ENCODE data around the gene ZNF394. TPM values are rescaled to one million over a fixed set of nuclear protein-coding genes. Genes with fewer than 3 reads are reported as not detected.

Gene ZNF394
- polyA plus RNA-seq, 1 experiment, result 12.5 TPM

DNA sequence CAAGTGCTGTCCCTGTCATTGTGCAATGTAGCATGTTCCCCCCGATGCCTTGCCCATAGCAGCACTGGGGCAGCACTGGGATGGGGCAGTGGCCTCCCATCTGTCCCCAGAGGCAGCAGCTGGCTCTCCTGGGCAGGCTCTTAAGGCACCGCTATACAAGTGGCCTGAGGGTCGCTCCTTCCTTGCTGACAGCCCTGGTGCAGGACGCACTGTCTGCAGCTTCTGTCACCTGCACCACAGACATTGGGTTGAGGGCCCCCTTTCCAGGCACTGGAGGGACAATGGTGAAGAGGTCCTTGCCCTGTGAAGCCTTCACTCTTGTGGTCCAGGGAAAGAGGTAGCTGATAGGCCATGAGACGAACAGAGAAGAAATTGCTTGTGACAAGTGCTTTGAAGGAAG is 50.8 kb downstream of the ZNF394 start:
- peaks cover 50% of the 10 kb centered on the region for H3K36me3 ChIP-seq (ENCODE audit: control insufficient read depth, insufficient read depth, low read length)
- POLR2A ChIA-PET, result no interaction called here
- no peaks in the 10 kb centered on the region for H3K27me3 ChIP-seq (ENCODE audit: control insufficient read depth, insufficient read depth, low read length)
- CTCF ChIA-PET, result interaction anchor here (1.1 kb wide), 1 partner anchor 34 kb away, joined by 3 read pairs; no protein-coding TSS in a partner anchor
- DNase-seq (ENCODE audit: low read depth), result no peak
- H3K4me3 ChIP-seq (ENCODE audit: low read depth, low read length), result no peak overlapping the region
- TF ChIP-seq, protein P1, sequence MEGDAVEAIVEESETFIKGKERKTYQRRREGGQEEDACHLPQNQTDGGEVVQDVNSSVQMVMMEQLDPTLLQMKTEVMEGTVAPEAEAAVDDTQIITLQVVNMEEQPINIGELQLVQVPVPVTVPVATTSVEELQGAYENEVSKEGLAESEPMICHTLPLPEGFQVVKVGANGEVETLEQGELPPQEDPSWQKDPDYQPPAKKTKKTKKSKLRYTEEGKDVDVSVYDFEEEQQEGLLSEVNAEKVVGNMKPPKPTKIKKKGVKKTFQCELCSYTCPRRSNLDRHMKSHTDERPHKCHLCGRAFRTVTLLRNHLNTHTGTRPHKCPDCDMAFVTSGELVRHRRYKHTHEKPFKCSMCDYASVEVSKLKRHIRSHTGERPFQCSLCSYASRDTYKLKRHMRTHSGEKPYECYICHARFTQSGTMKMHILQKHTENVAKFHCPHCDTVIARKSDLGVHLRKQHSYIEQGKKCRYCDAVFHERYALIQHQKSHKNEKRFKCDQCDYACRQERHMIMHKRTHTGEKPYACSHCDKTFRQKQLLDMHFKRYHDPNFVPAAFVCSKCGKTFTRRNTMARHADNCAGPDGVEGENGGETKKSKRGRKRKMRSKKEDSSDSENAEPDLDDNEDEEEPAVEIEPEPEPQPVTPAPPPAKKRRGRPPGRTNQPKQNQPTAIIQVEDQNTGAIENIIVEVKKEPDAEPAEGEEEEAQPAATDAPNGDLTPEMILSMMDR (IDR thresholded peaks at IDR 0.05; ENCODE audit: insufficient read depth, low read depth, low read length), result no peak

DNA sequence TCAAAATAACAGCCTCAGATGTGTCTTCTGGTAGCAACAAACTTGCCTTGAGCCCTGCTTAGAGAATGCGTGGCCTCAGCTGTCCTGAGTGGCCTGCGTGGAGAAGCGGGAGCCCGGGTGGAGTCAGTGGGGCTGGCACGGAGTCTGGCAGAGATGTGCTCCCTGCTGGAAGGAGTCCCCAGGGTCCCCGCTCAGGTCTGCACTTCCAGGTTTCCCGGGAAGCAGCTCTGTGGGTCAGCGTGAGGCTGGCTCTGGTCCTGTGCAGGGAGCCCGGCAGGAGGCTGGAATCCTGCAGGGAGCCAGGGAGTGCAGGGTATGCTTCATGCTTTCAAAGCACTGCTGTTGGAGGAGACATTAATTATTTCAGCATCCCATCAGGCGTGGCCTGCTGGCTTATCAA is 51.2 kb downstream of the ZNF394 start:
- Histone ChIP-seq H3K27me3 (ENCODE audit: control insufficient read depth, insufficient read depth, low read length) (no peaks in the 10 kb centered on the region), H3K4me3 (ENCODE audit: low read depth, low read length) (no peak overlapping the region), H3K36me3 (ENCODE audit: control insufficient read depth, insufficient read depth, low read length) (peaks cover 48% of the 10 kb centered on the region)
- TF ChIP-seq, protein P1 (IDR thresholded peaks at IDR 0.05; ENCODE audit: insufficient read depth, low read depth, low read length), result no peak
- ChIA-PET POLR2A (no interaction called here), CTCF (interaction anchor here (1.1 kb wide), 1 partner anchor 33 kb away, joined by 3 read pairs; no protein-coding TSS in a partner anchor)
- no peak for DNase-seq (ENCODE audit: low read depth)

DNA sequence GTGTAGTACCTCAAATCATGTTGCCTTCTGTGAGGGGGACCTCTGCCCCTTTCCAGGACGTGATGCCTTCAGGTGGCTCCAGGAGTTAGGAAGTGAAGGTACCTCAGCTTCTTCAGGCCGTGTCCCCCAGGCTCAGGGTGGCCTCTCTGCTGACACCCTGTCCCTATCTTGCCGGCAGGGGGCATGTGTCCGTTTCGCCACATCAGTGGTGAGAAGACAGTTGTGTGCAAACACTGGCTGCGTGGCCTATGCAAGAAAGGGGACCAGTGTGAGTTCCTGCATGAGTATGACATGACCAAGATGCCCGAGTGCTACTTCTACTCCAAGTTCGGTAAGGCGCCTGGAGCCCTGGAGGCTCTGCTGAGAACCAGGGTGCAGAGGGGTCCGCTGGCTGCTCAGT is 52.1 kb downstream of the ZNF394 start:
- Histone ChIP-seq H3K4me3 (ENCODE audit: low read depth, low read length) (no peak overlapping the region), H3K27me3 (ENCODE audit: control insufficient read depth, insufficient read depth, low read length) (no peaks in the 10 kb centered on the region), H3K36me3 (ENCODE audit: control insufficient read depth, insufficient read depth, low read length) (peaks cover 42% of the 10 kb centered on the region)
- POLR2A ChIA-PET, result no interaction called here
- CTCF ChIA-PET, result interaction anchor here (1.1 to 1.5 kb wide), 2 partner anchors 13 to 32 kb away, joined by 3 read pairs; no protein-coding TSS in a partner anchor
- DNase-seq (ENCODE audit: low read depth), result no peak
- TF ChIP-seq, protein P1 (IDR thresholded peaks at IDR 0.05; ENCODE audit: insufficient read depth, low read depth, low read length), result peak; percentile 25; the same call in 1 of the 2 replicates

DNA sequence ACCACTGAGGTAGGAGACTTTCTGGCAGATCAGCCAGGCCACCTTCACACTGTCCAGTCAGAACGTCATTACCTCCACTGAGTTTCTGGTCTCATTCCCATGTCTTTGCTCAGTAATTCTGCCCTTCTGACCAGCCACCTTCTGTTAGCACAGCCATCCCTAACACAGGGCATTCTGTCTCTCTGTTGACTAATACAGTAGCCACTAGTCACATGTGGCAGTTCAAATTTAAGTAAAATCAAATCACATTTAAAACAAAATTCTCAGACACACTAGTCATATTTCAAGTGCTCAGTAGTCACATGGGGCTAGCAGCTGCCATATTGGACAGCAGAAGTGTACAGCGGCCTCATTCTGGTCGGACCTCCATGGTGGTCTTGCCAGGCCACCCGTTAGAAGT is 54.0 kb downstream of the ZNF394 start:
- POLR2A ChIA-PET, result no interaction called here
- H3K27me3 ChIP-seq (ENCODE audit: control insufficient read depth, insufficient read depth, low read length), result no peaks in the 10 kb centered on the region
- TF ChIP-seq, protein P1 (IDR thresholded peaks at IDR 0.05; ENCODE audit: insufficient read depth, low read depth, low read length), result no peak
- CTCF ChIA-PET, result no interaction called here
- H3K36me3 ChIP-seq (ENCODE audit: control insufficient read depth, insufficient read depth, low read length), result peaks cover 38% of the 10 kb centered on the region
- H3K4me3 ChIP-seq (ENCODE audit: low read depth, low read length), result no peak overlapping the region
- no peak for DNase-seq (ENCODE audit: low read depth)

Other genes starting within 250 kb of the ZNF394 start
- not detected in 2 replicates for gene MYH16, start 227.4 kb downstream of the ZNF394 start, polyA plus RNA-seq (2011; rRNA removed)
- 206 and 243 TPM in 2 replicates for gene ARPC1A, start 174.4 kb downstream of the ZNF394 start, polyA plus RNA-seq (2011; rRNA removed)
- 209 and 642 TPM in 2 replicates for gene ARPC1B, start 125.6 kb downstream of the ZNF394 start, polyA plus RNA-seq (2011; rRNA removed)
- gene PDAP1, start 91.7 kb downstream of the ZNF394 start, polyA plus RNA-seq (2011; rRNA removed), result 45.5 and 62.0 TPM in 2 replicates
- gene BUD31, start 91.3 kb downstream of the ZNF394 start, polyA plus RNA-seq (2011; rRNA removed), result 85.2 and 92.9 TPM in 2 replicates
- 1.7 and 3.5 TPM in 2 replicates for gene PTCD1, start 61.5 kb downstream of the ZNF394 start, polyA plus RNA-seq (2011; rRNA removed)
- gene CPSF4, start 61.3 kb downstream of the ZNF394 start, polyA plus RNA-seq (2011; rRNA removed), result 33.6 and 40.1 TPM in 2 replicates
- gene ATP5MF, start 34.1 kb downstream of the ZNF394 start, polyA plus RNA-seq (2011; rRNA removed), result 381 and 619 TPM in 2 replicates
- gene ZNF789, start 27.4 kb downstream of the ZNF394 start, polyA plus RNA-seq (2011; rRNA removed), result 8.2 and 11.4 TPM in 2 replicates
- gene ZKSCAN5, start 4.4 kb upstream of the ZNF394 start, polyA plus RNA-seq (2011; rRNA removed), result 9.7 and 10.3 TPM in 2 replicates
- 3.8 and 5.9 TPM in 2 replicates for gene FAM200A, start 51.8 kb upstream of the ZNF394 start, polyA plus RNA-seq (2011; rRNA removed)
- 47.2 and 56.4 TPM in 2 replicates for gene ZNF655, start 58.4 kb upstream of the ZNF394 start, polyA plus RNA-seq (2011; rRNA removed)
- gene TMEM225B, start 98.0 kb upstream of the ZNF394 start, polyA plus RNA-seq (2011; rRNA removed), result 1.2 and 1.3 TPM in 2 replicates
- 7.7 and 9.3 TPM in 2 replicates for gene ZSCAN25, start 116.7 kb upstream of the ZNF394 start, polyA plus RNA-seq (2011; rRNA removed)
- not detected in 2 replicates for gene CYP3A5, start 179.7 kb upstream of the ZNF394 start, polyA plus RNA-seq (2011; rRNA removed)
- gene CYP3A7, start 234.9 kb upstream of the ZNF394 start, polyA plus RNA-seq (2011; rRNA removed), result not detected in 2 replicates

Data from BJ (cell line).